SKM-1 treated with dmso at 0.1 percent for 144 hours (cell line): ENCODE data around the gene MACROD2.

Experiments
- DNase-seq: peaks from one replicate; lab custom pipeline; 2025; ENCODE audit not compliant: unreplicated experiment; lab: John Stamatoyannopoulos, UW

The MACROD2 gene

GRCh38 chr20:15851576-15852215, 1856.4 kb downstream of the MACROD2 start:
- DNase-seq: no peak

- DNase-seq: no peak
Observed at GRCh38 chr20:15854911-15855310, 1859.6 kb downstream of the MACROD2 start.

GRCh38 chr20:15857173-15857784, 1862.0 kb downstream of the MACROD2 start:
- DNase-seq: no peak

- no peak for DNase-seq
Observed at GRCh38 chr20:15859061-15859460, 1863.7 kb downstream of the MACROD2 start.

GRCh38 chr20:15860850-15861249, 1865.5 kb downstream of the MACROD2 start:
- DNase-seq: no peak

- DNase-seq: no peak
Observed at GRCh38 chr20:15862178-15862577, 1866.9 kb downstream of the MACROD2 start.

- no peak for DNase-seq
Observed at GRCh38 chr20:15863735-15864134, 1868.4 kb downstream of the MACROD2 start.

GRCh38 chr20:15865553-15865952, 1870.2 kb downstream of the MACROD2 start:
- DNase-seq: no peak

GRCh38 chr20:15866916-15867730, 1871.8 kb downstream of the MACROD2 start:
- no peak for DNase-seq

GRCh38 chr20:15867899-15868298, 1872.6 kb downstream of the MACROD2 start:
- no peak for DNase-seq

GRCh38 chr20:15875446-15875845, 1880.1 kb downstream of the MACROD2 start:
- DNase-seq: no peak

GRCh38 chr20:15882553-15882952, 1887.2 kb downstream of the MACROD2 start:
- no peak for DNase-seq

GRCh38 chr20:15886250-15886649, 1890.9 kb downstream of the MACROD2 start:
- no peak for DNase-seq

- no peak for DNase-seq
Observed at GRCh38 chr20:15887387-15887786, 1892.1 kb downstream of the MACROD2 start.

GRCh38 chr20:15889061-15889460, 1893.7 kb downstream of the MACROD2 start:
- no peak for DNase-seq

- no peak for DNase-seq
Observed at GRCh38 chr20:15889514-15890256, 1894.4 kb downstream of the MACROD2 start.

GRCh38 chr20:15890407-15890982, 1895.2 kb downstream of the MACROD2 start:
- DNase-seq: no peak

- DNase-seq: no peak
Observed at GRCh38 chr20:15895126-15895525, 1899.8 kb downstream of the MACROD2 start.

GRCh38 chr20:15895560-15896084, 1900.3 kb downstream of the MACROD2 start:
- DNase-seq: no peak

GRCh38 chr20:15899967-15900366, 1904.7 kb downstream of the MACROD2 start:
- no peak for DNase-seq

GRCh38 chr20:15900443-15900842, 1905.1 kb downstream of the MACROD2 start:
- DNase-seq: no peak
